Measurements from ENCODE around the gene LCN9.
"Not testable (repeated sequence)": the region's sequence is repeated elsewhere in the genome, so short reads cannot be mapped to it uniquely, and the experiment has no call there.

The LCN9 gene

DNA sequence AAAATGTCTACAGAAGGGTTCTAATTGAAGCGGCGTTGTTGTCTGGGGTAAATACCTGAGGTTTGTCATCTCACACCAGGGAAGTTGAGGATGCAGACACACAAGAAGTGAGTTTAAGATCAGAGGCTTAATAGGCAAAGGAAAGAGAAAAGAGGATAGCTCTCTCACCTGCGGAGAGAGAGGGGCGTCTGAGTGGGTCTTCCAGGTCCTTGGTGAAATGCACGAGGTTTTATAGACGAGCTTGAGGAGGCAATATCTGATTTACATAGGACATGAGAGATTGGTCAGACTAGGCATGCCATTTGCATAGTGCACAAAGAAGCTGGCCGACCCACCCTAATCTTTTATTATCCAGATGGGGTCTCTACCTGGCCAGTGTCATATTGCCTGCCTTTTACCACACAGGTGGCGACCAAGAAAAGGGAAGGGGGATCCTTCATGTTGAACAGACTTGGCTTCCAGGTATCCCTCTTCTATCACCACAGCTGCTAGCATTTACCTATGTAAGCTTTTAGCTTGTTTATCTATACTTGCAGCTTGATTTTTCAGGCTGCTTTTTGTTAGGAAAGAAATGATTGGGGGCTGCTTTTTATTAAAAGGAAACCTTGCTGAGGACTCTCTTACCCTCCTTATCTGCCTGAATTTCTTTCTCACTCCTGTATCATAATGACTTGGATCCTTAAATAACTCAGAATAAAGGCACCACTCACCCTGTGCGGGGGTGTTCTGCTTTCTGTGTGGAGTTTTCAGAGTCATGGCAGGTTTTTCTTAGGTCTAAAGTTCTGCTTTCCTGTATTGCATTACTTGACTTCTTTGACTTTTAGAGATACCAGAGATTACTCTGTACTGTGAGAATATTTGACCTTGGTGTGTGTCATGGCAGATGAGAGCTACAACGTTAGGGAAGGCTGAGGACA, 14.4 kb upstream of the LCN9 start:
- DNase-seq = no peak

DNA sequence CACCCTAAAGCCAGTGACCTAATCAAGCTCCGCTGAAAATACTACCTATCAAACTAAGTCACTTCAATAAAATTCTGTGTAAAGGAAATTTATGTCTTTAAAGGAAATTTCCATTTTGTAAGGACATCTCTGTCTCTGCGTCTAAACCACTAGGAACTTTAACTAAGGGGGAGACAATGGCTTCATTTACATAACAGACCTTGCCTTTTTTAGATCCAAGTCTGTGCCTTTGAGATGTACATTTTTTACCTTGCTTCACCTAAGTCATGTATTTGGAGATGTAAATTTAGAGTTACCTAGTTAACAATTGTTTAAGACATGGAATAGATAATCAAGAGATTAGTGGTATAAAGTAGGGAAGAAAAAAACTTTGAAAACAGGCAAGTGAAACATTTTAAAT, 13.6 kb upstream of the LCN9 start:
- no peak for DNase-seq

DNA sequence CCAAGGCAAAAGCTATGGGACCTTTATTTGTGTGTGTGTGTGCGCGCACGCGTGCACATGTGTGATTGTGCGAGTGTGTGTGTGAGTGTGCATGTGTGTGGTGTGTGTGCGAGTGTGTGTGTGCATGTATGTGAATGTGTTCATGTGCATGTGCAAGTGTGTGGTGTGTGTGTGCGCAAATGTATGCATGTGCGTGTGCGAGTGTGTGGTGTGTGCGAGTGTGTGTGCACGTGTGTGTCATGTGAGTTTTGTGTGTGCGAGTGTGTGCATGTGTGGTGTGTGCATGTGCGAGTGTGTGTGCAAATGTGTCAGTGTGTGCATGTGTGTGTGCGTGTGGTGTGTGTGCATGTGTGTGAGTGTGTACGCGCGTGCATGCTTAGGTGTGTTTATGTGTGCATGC, 12.7 kb upstream of the LCN9 start:
- DNase-seq = no peak

DNA sequence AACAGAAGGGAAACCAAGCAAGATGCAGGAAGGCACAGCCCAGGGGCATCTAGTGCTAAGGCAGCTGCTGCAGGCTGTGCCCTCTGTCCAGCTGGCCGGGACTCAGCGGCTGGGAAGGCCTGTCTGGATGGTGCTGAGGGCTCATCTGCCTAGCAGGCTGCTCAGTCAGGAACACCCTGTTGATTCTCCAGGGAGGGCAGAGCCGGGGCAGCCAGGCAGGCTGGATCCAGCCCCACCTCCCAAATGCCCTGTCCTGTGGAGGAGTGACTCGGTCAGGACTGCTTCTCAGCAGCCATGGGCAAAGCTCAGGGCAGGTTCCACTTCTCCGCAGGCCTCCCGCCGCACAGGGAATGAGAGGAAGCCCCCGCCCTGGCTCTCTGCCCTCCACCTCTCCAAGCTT, 7.8 kb upstream of the LCN9 start:
- DNase-seq = no peak

DNA sequence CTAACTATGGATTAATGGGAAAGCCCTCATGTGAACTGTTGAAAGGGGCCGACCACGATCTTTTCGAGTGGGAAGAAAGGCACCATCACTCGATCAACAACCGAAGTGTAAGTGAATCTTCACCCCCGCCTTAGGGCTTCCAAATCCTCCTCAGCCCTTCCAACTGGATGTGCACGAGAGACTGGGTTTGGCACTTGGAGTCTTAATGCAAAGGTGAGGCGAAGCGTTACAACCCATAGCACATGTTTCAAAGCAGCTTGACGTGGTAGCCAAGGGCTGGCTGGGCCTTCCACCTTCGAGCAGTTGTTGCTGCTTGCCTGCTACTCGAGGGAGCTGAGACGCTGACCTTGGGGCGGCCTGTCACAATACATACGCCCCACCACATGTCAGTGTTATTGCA, 5.7 kb upstream of the LCN9 start:
- DNase-seq = no peak

DNA sequence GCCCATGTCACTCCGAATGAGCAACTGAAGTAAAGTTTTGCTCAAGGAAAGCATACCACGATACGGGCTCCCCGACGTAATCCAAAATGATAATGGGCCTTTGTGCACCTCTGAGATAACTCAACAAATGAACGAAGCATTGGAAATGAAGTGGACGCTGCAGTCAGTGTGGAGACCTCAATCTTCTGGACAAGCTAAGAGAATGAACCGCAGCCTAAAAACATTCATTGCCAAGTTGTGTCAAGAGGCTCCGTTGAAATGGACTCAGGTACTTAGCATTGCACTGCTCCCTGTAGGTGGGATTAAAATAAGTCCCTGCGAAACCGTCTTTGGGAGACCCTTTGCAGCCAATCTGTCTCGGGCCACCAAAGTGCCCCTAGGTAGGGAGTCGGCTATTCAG, 3.9 kb upstream of the LCN9 start:
- DNase-seq = no peak

DNA sequence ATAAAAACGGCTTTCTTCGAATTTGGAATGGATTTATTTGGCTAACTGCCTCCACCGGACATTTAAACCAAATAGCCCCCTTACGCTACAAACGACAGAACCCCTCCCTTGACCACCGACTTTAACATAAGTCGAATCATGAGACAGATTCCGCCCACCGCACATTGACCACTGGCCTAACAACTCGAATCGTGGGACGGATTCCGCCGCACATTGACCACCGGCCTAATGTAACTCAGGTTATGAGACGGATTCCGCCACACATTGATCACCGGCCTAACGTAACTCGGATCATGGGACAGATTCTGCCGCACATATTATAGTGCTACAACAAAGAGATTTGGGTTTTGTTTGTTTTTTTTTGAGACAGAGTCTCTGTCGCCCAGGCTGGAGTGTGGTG, 2.7 kb upstream of the LCN9 start:
- DNase-seq = no peak

DNA sequence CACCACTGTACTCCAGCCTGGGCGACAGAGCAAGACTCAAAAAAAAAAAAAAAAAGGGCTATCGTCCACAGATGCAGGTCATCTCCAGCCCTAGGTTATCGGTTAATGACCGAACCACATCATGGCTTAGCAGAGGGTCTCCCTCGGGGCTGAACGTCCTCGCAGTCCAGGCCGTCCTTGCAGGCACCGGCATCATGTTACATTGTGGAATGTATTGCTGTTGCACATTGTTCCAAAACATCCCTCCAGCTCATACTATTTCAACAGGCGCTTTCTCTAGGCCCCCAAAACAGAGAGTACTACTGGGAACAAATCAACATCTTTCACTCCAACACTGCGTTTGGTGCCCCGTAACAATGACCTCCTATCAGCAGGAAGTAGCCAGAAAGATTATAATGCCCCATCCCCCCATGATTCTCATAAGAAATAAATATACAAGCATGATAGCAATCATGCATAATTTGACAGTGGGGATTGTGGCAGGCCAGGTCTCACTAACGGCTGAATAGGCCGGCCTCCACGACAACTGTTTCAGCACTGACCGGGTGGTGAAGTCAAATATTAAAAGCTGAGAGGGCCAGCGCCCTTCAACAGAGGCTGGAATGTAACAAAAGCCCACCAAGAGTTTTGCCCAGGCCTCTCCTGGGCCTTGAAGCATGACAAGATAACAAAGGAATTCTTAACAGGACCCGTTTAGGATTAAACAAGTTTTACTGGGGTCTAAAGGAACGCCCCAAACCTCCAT, 1.1 kb upstream of the LCN9 start:
- DNase-seq = no peak

DNA sequence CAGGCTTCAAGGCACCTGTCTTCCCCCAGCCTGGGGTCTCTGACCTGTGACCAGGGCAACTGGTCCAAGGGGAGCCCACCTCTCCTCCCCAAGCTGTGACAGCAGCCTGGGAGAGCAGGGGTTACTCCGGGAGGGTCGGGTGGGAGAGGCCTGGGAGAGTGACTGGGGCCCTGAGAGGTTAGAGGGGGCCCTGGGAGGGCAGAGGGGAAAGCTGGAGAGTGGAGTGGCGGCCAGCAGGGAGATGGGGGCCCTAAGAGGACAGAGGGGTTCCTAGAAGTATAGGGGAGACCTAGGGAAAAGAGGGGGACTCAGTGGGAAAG, 302 bp downstream of the LCN9 start:
- no peak for DNase-seq

DNA sequence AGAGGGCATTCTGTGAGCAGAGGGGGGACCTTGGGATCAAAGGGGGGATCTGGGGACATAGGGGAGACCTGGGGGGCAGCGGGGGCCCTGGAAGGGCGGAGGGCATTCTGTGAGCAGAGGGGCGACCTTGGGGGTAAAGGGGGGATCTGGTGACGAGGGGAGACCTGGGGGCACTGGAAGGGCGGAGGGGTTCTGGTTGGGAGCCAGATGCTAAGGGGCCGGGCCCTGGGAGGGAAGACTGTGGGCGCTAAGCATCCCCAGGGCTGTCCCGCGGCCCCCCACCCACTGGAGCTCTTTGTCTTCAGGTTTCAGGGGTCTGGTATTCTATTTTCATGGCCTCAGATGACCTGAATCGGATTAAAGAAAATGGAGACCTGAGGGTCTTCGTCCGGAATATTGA, 748 bp downstream of the LCN9 start:
- DNase-seq = no peak

DNA sequence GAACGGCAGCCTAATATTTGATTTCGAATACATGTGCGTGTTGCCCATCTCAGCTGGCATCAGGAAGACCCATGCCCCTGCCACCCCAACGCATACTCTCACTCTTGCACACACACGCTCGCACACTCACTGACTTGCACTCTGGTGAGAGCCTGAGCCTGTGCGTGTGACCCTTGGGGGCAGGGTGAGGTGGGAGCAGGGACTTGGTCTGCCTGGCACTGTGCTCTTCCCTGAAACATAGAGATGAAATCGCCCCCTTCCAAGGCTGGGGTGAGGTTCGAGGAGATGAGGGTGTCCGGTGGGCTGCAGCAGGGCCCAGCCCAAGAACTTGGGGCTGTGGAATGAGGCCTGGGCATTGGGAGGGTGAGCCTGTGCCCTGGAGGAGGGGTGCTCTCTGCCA, 1.2 kb downstream of the LCN9 start:
- no peak for DNase-seq

DNA sequence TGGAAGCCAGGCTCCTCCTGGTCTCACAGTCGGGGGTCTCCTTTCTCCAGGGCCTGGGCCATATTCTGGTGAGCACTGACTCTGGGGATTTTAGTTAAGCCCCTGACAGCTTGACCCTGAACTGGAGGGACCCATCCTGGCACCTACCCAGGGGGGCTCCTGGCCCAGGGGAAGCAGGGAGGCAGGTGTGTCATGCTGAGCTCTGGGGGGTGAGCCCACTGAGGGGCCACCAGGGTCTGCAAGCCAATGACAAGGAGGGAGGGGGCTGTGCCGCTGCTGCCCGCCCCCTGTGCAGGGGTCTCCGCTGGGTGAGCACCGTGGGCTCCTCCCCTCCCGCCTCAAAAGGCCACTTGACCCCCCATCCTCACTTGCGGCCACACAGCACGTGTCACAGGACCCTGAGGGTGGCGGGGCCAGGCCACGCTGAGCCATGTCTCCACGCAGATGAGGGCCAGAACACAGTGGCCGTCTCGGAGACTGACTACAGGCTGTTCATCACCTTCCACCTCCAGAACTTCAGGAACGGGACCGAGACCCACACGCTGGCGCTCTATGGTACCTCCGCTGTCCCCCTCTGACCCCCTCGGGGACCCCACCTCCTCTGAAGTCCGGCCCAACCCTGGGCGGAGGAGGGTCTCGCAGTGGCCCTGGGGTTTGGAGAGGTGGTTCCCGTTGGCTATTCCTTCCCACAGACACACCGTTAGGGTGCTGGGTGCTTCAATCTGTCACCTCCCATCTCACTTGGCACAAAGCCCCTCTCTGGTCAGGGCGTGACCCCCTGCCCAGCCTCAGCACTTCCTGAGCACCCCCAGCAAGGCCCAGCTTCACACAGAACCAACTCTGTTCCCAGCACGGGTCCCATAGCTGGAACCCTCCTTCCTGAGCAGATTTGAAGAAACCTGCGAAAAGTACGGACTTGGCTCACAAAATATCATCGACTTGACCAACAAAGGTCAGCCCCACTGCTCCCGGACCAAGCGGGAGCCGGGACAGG, 2.0 kb downstream of the LCN9 start:
- no peak for DNase-seq

DNA sequence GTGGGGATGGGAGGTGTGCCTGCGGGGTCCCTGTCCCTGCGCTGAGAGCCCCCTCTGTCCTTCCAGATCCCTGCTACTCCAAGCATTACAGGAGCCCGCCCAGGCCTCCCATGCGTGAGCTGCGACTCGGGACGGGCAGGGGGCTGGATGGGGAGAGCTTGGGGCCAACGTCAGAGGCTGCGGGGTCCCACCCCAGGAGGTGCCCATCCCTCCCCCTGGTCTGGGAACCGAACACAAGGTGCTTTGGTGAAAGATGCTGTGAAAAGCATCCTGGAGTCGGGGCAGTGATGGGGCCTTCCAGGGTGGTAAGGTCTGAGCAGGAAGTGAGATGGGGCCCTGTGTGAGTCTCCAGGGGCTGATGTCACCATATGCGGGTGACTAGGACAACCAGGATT, 2.7 kb downstream of the LCN9 start:
- DNase-seq = no peak

DNA sequence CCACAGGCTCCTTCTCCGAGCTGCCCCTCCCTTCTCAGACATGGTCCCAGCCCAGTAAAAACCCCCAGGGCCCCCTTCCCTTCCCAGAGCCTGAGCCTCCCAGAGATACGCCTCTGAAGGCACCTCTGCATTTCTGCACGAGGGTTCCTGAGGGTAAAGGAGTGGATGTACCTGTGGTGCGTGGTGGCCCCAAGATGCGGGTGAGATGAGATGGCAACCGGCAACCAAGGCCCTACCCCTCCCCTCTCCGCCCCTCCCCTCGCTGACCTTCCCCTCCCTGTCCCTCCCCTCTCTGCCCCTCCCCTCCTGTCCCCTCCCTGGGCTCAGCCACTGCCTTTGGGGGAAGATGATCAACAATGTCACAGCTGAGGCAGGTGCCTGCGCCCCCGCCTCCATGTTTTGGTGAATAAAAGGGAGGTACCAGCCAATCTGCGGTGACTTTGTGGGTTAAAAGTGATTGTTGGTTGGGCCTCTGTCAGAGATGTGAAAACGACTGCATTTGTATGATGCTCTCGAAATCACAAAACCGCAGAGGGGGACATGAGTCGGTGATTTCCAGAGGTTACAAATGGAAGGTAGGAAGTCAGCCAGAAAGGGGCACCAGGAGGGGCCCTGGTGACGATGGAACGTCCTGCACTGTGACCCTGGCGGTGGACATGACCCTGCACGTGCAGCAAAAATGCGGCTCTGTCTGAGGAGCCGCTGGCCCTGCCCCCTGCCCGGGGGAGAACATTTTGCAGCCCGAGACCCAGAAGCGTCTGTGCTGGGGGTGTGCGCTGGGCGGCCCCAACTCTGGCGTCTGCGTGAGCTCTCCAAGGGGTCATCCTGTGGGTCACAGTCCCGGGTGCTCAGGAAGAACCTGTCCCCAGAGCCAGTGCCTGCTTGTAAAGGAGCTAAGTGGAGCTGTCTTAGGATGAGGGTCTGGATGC, 3.7 kb downstream of the LCN9 start:
- DNase-seq = no peak

DNA sequence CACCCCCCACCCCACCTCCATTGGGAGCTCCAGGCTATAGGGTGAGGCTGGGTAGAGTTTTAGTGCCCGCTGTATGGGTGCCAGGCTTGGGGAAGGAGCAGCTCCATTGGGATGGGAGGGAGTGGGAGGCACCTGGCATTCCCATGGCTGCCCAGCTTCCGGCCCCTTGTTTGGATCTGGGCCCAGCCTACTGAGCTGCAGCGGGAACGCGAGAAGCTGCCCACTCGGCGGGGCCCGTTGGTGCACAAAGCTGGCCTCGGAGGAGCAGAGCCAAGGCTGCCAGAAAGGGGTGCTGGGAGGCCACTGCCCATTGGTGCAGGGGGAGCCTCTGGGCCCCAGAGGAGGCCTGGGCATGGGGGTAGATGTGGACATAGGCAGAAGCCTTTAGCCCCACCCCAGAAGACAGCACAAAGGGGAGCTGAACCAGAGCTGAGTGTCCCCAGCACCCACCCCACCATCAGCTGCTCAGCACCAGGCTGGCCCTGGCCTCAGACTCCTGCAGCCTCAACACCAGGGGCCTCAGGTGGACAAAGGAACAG, 4.4 kb downstream of the LCN9 start:
- no peak for DNase-seq

DNA sequence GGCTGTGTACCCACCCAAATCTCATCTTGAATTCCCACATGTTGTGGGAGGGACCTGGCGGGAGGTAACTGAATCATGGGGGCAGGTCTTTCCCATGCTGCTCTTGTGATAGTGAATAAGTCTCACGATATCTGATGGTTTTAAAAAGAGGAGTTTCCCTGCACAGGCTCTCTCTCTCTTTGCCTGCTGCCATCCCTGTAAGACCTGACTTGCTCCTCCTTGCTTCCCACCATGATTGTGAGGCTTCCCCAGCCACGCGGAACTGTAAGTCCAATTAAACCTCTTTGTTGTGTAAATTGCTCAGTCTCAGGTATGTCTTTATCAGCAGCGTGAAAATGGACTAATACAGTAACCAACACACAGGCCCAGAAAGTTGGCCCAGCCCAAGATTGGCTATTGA, 5.9 kb downstream of the LCN9 start:
- not testable (repeated sequence) for DNase-seq

DNA sequence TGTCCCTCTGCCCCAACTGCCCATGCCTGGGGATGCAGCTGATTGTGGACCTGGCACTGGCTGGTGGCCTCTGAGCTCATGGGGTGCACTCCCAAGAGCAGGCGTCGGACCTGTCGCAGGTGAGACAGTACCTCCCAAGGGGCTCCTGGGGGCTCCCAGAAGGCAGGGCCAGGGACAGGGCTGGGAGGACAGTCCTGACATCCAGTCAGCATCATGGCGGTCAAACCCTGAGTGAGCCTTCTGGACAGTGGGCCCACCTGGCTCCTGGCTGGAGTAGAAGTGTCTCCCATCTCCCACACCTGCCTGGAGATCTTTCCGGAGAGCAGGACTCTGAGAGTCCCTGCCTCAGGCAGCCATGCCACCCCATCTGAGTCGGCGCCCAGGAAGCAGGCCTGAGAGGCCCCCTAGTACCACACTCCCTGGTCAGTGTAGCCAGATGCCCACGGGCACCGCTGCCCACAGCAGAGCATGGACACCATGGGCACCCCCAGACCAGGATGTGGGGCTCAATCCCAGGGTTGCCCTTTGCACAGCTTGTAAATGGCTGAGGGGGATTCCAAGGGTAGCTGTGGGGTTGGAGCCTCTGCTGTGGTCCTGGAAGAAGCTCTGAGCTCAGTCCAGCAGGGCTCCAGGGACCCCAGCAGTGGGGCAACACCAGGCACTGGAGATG, 6.6 kb downstream of the LCN9 start:
- no peak for DNase-seq

DNA sequence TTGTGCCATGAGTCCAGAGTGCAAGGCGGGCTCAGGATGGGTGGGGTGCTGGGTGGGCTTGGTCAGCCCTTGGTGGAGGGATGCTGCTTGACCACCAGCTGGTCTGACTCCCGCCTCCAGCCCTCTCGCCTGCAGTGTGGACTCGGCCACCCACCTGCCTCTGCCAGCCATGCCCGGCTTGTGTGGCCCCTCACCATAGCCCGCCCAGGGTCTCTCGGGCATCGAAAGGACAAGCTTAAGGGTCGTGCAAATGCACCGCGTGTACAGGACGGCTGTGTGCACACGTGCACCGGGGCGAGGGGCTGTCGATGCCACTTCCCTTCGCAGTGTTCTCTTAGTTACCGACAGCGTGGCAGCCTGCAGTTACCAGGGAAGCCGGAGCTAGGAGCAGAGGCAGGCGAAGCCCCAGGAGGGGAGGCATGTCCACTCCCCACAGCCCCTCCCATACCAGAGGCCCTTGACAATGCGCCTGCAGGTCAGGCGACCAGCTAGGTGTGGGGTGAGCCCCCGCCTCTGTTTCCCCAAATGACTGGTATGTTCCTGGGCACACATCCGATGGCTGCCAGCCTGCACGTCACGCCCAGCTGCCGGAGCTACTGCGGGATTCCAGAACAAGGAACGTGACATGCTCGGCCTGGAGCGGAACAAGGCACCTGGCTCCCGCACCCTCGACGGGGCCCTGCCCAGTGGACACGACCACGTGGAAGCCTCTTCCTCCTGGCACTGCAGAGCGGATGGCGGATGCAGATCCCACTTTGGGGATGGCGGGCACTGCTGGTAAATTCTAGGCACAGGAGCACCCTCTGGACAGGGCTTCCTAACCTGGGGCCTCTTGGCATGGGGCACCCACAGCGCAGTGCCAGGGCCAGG, 7.8 kb downstream of the LCN9 start:
- DNase-seq = no peak

DNA sequence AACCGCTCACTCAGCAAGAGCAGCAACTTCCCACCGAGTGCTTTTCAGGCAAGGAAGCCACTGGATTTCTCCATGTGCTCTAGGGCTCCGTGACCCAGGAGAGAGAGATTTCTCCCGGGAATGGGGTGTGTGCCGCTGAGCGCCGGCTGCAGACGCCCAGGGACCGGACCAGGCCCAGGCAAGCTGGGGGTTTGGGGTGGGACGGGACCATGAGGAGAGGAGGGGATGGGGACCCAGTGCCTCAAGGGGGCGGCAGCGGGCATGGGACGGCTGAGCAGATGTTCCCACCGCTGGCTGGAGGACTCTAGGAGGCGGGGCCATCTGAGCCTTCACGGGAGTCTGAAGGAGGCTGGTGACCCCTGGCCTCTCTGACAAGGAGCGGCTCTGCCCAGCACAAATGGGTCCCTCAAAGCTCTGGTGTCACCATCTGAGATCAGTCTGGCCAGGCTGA, 8.5 kb downstream of the LCN9 start:
- DNase-seq = no peak

DNA sequence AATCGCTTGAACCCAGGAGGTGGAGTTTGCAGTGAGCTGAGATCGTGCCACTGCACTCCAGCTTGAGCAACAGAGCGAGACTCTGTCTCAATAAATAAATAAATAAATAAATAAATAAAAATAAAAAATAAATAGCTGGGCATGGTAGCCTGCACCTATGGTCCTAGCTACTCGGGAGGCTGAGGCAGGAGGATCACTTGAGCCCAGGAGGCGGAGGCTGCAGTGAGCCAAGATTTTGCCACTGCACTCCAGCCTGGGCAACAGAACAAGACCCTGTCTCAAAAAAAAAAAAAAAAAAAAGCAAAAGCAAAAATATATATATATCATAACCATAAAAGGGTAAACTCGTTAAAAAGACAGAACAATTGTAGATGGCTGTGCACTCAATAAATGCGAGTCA, 9.7 kb downstream of the LCN9 start:
- not testable (repeated sequence) for DNase-seq
